Measurements from ENCODE around the gene TMEM87A.

- no peak for TF ChIP-seq CTCF (IDR thresholded peaks at IDR 0.05)
- no peak for TF ChIP-seq POLR2A (IDR thresholded peaks at IDR 0.05)
Measured at GRCh38 chr15:42206406-42206805, 66.8 kb downstream of the TMEM87A start.

Data from esophagus squamous epithelium (tissue), 4 donors.